GM12875 (cell line): Measurements from ENCODE around the gene PTPN21.

ENCODE experiments used
- H3K4me3 ChIP-seq: one replicate; pipeline ENCODE4 v1.5.1; 2011; ENCODE audit warnings: low read depth, low read length, control low read depth
- TF ChIP-seq, protein P1 (sequence below): IDR thresholded peaks from 2 replicates; pipeline ENCODE4 v1.5.1; 2011; ENCODE audit warnings: low read depth, mild to moderate bottlenecking, control low read depth, inconsistent platforms, low read length, moderate library complexity, borderline replicate concordance; ENCODE audit not compliant: insufficient read depth

PTPN21 gene

DNA sequence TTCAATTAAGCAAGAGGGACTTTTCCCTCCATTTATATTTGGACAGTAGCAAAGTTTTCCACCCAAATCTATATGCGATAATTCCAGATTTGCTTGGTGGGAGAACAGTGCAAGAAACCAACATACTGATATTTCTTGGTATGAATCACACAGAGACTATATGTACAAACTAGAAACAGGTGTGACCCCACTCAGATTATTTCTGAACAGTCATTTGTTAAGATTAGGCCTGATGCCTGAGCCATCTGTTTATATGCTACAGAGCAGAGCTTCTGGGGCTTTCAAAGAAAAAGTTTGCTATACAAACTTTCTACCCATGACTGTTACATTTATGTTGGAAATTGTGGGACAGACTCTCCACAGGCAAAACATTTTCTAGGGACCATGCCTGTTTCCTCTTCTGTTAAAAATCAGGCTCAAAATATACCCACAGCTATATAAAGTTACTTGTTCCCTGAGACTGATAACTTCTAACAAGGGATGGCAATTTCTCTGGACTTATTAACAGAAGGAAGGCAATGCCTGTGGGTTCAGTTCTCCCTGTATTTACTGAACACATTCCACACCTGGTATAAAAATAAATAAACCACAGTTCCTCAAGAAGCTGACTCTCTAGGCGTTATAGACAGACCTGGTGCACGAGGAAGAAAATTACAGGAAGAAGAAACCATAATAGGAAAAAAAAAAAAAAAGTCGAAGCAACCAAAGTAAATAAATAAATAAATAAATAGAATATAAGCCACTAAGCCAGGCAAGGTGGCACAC is 8.0 kb downstream of the PTPN21 start:
- TF ChIP-seq, protein P1, sequence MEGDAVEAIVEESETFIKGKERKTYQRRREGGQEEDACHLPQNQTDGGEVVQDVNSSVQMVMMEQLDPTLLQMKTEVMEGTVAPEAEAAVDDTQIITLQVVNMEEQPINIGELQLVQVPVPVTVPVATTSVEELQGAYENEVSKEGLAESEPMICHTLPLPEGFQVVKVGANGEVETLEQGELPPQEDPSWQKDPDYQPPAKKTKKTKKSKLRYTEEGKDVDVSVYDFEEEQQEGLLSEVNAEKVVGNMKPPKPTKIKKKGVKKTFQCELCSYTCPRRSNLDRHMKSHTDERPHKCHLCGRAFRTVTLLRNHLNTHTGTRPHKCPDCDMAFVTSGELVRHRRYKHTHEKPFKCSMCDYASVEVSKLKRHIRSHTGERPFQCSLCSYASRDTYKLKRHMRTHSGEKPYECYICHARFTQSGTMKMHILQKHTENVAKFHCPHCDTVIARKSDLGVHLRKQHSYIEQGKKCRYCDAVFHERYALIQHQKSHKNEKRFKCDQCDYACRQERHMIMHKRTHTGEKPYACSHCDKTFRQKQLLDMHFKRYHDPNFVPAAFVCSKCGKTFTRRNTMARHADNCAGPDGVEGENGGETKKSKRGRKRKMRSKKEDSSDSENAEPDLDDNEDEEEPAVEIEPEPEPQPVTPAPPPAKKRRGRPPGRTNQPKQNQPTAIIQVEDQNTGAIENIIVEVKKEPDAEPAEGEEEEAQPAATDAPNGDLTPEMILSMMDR: no peak
- H3K4me3 ChIP-seq: no peak overlapping the region

DNA sequence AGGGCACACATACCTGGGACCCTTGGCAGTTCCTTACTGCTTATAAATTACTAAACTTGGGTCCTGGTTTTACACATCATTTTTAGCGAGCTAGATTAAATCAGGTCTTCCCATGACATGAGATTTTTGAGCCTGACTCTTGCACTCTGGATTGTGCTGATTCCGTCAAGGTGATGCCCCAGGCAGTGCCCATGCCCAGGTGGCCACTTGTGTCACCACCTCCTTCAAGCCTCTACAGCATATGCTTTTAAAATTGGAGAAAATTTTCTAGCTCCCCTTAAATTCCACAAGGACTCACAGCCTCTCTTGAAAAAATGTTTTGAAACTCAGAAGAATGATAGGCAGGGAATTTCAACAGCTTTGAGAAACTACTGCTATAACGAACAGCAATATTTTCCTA is 9.6 kb downstream of the PTPN21 start:
- H3K4me3 ChIP-seq: no peak overlapping the region
- TF ChIP-seq, protein P1: no peak

DNA sequence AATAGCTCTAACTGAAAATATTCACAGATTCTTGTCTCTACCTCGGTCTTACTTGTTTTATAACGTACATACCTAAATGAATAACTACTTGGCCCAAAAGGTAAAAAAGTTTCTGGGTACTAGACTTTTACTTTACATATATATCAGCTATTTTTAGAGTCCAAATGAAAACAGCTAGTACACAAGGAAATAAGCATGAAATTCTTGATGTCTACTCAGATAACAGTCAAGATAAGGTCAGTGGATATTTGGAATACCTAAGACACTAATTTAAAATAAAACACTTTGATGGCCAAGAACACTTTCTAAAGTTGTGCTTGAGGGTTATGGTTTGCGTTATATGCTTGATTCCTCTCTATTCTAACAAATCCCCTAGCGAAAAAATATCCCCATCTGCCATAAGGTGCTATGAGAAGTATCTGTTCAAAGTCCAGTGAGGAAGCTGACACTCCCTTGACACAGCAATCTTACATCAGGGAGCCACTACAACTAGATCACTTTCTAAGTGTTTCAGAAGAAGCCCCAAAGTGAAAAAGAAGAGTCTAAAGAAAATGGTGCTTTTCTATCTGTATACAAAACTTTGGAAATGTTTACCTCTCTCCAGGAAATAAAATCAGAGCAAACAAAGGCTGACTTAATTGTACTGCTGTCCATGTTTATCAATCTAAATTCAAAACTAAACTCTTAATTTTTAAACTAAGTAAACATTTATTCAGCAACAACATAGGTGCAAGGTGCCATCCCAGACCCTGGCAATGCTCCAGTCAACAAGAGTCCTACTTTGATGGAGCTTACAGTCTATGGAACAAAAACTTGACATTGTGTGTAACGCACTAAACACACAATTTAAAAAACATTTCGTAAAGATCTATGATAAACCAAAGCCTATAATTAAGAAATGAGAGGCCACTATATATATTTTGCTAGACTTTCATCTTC is 11.7 kb downstream of the PTPN21 start:
- no peak overlapping the region for H3K4me3 ChIP-seq
- TF ChIP-seq, protein P1: no peak

DNA sequence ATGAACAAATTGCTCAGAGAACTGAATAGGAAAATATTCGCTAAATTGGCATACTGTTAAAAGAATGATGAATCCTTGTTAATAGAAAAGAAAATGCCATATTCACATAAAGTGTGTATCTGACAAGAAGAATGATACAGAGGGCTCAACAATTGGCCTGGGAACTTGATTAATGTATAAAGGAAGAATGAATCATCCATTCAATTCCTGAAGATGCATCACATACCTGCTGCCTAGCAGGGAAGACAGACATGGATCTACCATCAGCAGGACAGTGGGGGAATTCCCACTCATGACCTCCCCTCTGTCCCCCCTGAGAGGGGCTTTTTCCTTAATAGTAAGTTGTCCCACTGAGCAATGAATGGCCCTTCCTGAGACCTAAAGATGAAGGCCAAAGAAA is 13.5 kb downstream of the PTPN21 start:
- TF ChIP-seq, protein P1: no peak
- H3K4me3 ChIP-seq: no peak overlapping the region

DNA sequence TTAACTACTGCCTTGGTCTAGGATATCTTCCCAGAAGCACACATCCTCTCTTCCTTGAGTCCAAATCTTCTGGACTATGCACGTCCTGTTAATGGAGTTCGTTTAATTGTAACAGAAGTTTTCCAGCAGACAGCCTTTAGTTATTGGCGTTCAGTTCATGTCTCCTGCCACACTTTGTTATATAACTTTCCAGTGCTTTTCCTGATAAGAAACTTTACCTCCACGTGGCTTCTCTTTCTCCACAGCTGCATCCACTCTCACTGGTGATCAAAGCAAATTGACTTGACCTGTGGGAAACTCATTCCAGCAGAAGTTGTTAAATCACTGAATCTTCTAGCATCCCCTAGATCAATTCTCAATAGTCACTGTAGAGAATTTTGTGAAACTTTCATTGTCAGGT is 19.0 kb downstream of the PTPN21 start:
- no peak overlapping the region for H3K4me3 ChIP-seq
- TF ChIP-seq, protein P1: no peak

DNA sequence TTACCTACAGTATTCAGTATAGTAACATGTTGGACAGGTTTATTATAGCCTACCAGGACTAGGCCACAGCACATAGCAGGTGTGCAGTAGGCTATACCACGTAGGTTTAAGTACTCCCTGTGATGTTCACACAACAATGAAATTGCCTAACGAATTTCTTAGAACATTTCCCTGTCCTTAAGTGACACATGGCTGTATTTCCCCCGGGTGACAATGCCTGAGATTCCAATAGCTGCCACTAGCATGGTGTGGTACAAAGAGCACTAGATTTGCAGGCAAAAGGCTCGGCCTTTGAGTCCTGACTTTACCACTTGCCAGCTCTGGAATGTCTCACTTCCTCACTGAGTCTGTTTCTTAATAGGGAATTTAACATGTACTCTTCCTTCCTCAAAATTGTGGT is 19.7 kb downstream of the PTPN21 start:
- H3K4me3 ChIP-seq: no peak overlapping the region
- TF ChIP-seq, protein P1: peak; percentile 36; the same call in 1 of the 2 replicates
